H9 (cell line): ENCODE measurements around the gene LCMT2. TPM values are rescaled to one million over a fixed set of nuclear protein-coding genes. Genes with fewer than 3 reads are reported as not detected.

Source experiments
- DNase-seq: peaks from one replicate; pipeline ENCODE4 v3.0.0-alpha.2; 2017
- H2AFZ ChIP-seq: one replicate; pipeline ENCODE4 v1.6.1; 2013; ENCODE audit warnings: mild to moderate bottlenecking, low read length, control low read depth, moderate library complexity
- H2AK5ac ChIP-seq: 2 replicates; pipeline ENCODE4 v1.6.1; 2013; ENCODE audit warnings: low read length, control low read depth, mixed read lengths; ENCODE audit not compliant: insufficient read length
- H2BK120ac ChIP-seq: one replicate; pipeline ENCODE4 v1.6.1; 2013; ENCODE audit warnings: low read depth, mild to moderate bottlenecking, low read length, control low read depth, inconsistent platforms; ENCODE audit not compliant: poor library complexity, severe bottlenecking
- H2BK12ac ChIP-seq: 2 replicates; pipeline ENCODE4 v1.6.1; 2013; ENCODE audit warnings: low read length, control low read depth, mixed read lengths, low read depth; ENCODE audit not compliant: insufficient read length
- H2BK15ac ChIP-seq: 2 replicates; pipeline ENCODE4 v1.6.1; 2013; ENCODE audit warnings: low read depth, low read length, control low read depth
- H2BK20ac ChIP-seq: one replicate; pipeline ENCODE4 v1.6.1; 2013; ENCODE audit warnings: low read depth, mild to moderate bottlenecking, low read length, control low read depth, inconsistent platforms; ENCODE audit not compliant: poor library complexity, severe bottlenecking
- H2BK5ac ChIP-seq: 2 replicates; pipeline ENCODE4 v1.6.1; 2013; ENCODE audit warnings: low read length, control low read depth, mixed read lengths; ENCODE audit not compliant: insufficient read length
- H3K14ac ChIP-seq: 2 replicates; pipeline ENCODE4 v1.6.1; 2013; ENCODE audit warnings: low read length, control low read depth; ENCODE audit not compliant: insufficient read depth
- H3K18ac ChIP-seq: 2 replicates; pipeline ENCODE4 v1.6.1; 2013; ENCODE audit warnings: low read depth, mild to moderate bottlenecking, mixed read lengths, low read length, control low read depth; ENCODE audit not compliant: insufficient read length
- H3K23ac ChIP-seq: 2 replicates; pipeline ENCODE4 v1.6.1; 2013; ENCODE audit warnings: low read length, control low read depth, mixed read lengths, low read depth; ENCODE audit not compliant: insufficient read length
- H3K23me2 ChIP-seq: 2 replicates; pipeline ENCODE4 v1.6.1; 2013; ENCODE audit warnings: low read depth, mild to moderate bottlenecking, mixed read lengths, low read length, control low read depth; ENCODE audit not compliant: insufficient read length, poor library complexity, severe bottlenecking
- H3K27ac ChIP-seq: 2 replicates; pipeline ENCODE4 v1.5.1; 2013; ENCODE audit warnings: low read length, control low read depth, mixed read lengths, low read depth; ENCODE audit not compliant: insufficient read length
- H3K27me3 ChIP-seq: 2 replicates; pipeline ENCODE4 v1.6.1; 2013; ENCODE audit warnings: low read length, control low read depth, inconsistent platforms; ENCODE audit not compliant: insufficient read depth
- H3K4ac ChIP-seq: 2 replicates; pipeline ENCODE4 v1.6.1; 2013; ENCODE audit warnings: low read depth, mild to moderate bottlenecking, control low read depth, inconsistent platforms, low read length, moderate library complexity
- H3K4me1 ChIP-seq: 2 replicates; pipeline ENCODE4 v1.6.1; 2013; ENCODE audit warnings: low read length, control low read depth, inconsistent platforms; ENCODE audit not compliant: insufficient read depth
- H3K4me2 ChIP-seq: 2 replicates; pipeline ENCODE4 v1.6.1; 2013; ENCODE audit warnings: low read length, control low read depth, mixed read lengths; ENCODE audit not compliant: insufficient read length, insufficient read depth
- H3K56ac ChIP-seq: 2 replicates; pipeline ENCODE4 v1.6.1; 2013; ENCODE audit warnings: low read depth, mild to moderate bottlenecking, mixed read lengths, low read length, control low read depth; ENCODE audit not compliant: insufficient read length
- H3K79me1 ChIP-seq: 2 replicates; pipeline ENCODE4 v1.6.1; 2013; ENCODE audit warnings: low read depth, mild to moderate bottlenecking, moderate library complexity, low read length, control low read depth, inconsistent platforms; ENCODE audit not compliant: insufficient read depth, poor library complexity, severe bottlenecking
- H3K79me2 ChIP-seq: 2 replicates; pipeline ENCODE4 v1.6.1; 2013; ENCODE audit warnings: low read length, control low read depth, inconsistent platforms; ENCODE audit not compliant: insufficient read depth
- H3K9ac ChIP-seq: 2 replicates; pipeline ENCODE4 v1.6.1; 2013; ENCODE audit warnings: low read length, control low read depth, mixed read lengths; ENCODE audit not compliant: insufficient read length; ENCODE audit errors: extremely low read depth
- H3K9me3 ChIP-seq: one replicate; pipeline ENCODE4 v1.6.1; 2013; ENCODE audit warnings: low read depth, low read length, inconsistent platforms; ENCODE audit not compliant: control insufficient read depth
- H3T11ph ChIP-seq: one replicate; pipeline ENCODE4 v1.6.1; 2013; ENCODE audit warnings: mild to moderate bottlenecking, low read length, control low read depth, inconsistent platforms
- H4K20me1 ChIP-seq: one replicate; pipeline ENCODE4 v1.6.1; 2013; ENCODE audit not compliant: control insufficient read depth, insufficient read length, insufficient read depth
- H4K5ac ChIP-seq: 2 replicates; pipeline ENCODE4 v1.6.1; 2013; ENCODE audit warnings: low read depth, mild to moderate bottlenecking, mixed read lengths, low read length, control low read depth; ENCODE audit not compliant: insufficient read length
- H4K8ac ChIP-seq: replicated peaks from 2 replicates; pipeline ENCODE4 v1.6.1; 2013; ENCODE audit warnings: low read length, control low read depth, mixed read lengths, low read depth; ENCODE audit not compliant: insufficient read length
- H4K91ac ChIP-seq: 2 replicates; pipeline ENCODE4 v1.6.1; 2013; ENCODE audit warnings: low read depth, mild to moderate bottlenecking, moderate library complexity, mixed read lengths, low read length, control low read depth; ENCODE audit not compliant: insufficient read length
- H3K27ac Mint-ChIP-seq, 3 experiments: 2 replicates in 2 of 3; 3 replicates in 1 of 3; pipeline ENCODE4 v1.8.0; 2020 to 2021; ENCODE audit warnings: mixed read lengths in 3 of 3, mild to moderate bottlenecking in 1 of 3, moderate library complexity in 1 of 3
- H3K27me3 Mint-ChIP-seq: 2 replicates; pipeline ENCODE4 v1.8.0; 2021; ENCODE audit warnings: low read depth, mild to moderate bottlenecking, moderate library complexity, mixed read lengths
- H3K36me3 Mint-ChIP-seq, 3 experiments: 2 replicates in 2 of 3; 3 replicates in 1 of 3; pipeline ENCODE4 v1.8.0; 2020 to 2021; ENCODE audit warnings: low read depth in 3 of 3, mixed read lengths in 3 of 3; ENCODE audit not compliant: insufficient read depth in 1 of 3
- H3K4me1 Mint-ChIP-seq, 2 experiments: 2 replicates each; pipeline ENCODE4 v1.8.0; 2020; ENCODE audit warnings: mixed read lengths in 2 of 2
- H3K4me3 Mint-ChIP-seq, 2 experiments: 2 replicates in 1 of 2; 3 replicates in 1 of 2; pipeline ENCODE4 v1.8.0; 2020 to 2021; ENCODE audit warnings: mild to moderate bottlenecking in 2 of 2, mixed read lengths in 2 of 2, moderate library complexity in 1 of 2
- H3K9me3 Mint-ChIP-seq, 2 experiments: 2 replicates in 1 of 2; 3 replicates in 1 of 2; pipeline ENCODE4 v1.8.0; 2020; ENCODE audit warnings: mild to moderate bottlenecking in 2 of 2, mixed read lengths in 2 of 2, moderate library complexity in 1 of 2
- WGBS: extraction: QIAGEN DNeasy Blood & Tissue Kit; methylation state at CpG from one replicate; pipeline ENCODE4 v1.1.7; 2013; ENCODE audit warnings: missing lambda C conversion rate, low lambda C conversion rate, mixed read lengths; ENCODE audit not compliant: insufficient read length; ENCODE audit errors: extremely low coverage; 5-methylcytosine and 5-hydroxymethylcytosine counted together
- total RNA-seq: library from RNA; stranded (reverse); gene quantifications from 2 replicates; pipeline ENCODE4 v1.2.1, GENCODE V29; 2021
- TF ChIP-seq, protein P1 (sequence below): fragments of 200-600 bp; sonication (generic); conservative IDR thresholded peaks from 3 replicates; pipeline ENCODE4 v1.8.0; 2021; ENCODE audit warnings: antibody characterized with exemption, mild to moderate bottlenecking

Gene LCMT2
- total RNA-seq, 1 experiment from 2014 or later, result 16.5 TPM

DNA sequence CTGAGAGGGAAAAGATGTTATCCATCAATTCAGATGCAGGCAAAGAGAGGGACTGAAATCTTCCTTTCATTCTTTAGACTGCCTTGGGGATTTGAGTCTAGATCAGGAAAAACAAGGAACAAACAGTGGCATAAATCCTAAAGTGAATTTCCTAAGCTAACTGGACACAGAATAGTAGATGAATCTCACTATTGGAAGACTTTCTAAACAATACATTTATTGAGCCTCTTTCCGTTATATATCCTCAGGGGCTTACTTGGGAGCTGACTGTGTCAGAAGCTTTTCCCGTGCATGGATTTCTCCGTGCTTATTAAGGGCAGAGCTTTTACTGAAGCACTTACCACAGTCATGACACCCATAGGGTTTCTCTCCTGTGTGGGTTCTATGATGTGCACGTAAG, 30.4 kb upstream of the LCMT2 start:
- no peak overlapping the region for H2BK12ac ChIP-seq
- no peaks in the 10 kb centered on the region for H3K4me1 Mint-ChIP-seq
- no peak overlapping the region for H3K56ac ChIP-seq
- no peak overlapping the region for H3K23ac ChIP-seq
- H3K23me2 ChIP-seq, result no peaks in the 10 kb centered on the region
- H3K27me3 ChIP-seq, result no peaks in the 10 kb centered on the region
- no peak overlapping the region for H3K27ac Mint-ChIP-seq
- H3K79me1 ChIP-seq, result no peaks in the 10 kb centered on the region
- H2BK15ac ChIP-seq, result no peak overlapping the region
- no peak overlapping the region for H4K91ac ChIP-seq
- no CpG with 5 or more reads among the region's 4 CpGs for WGBS
- no peak overlapping the region for H3K14ac ChIP-seq
- no peak overlapping the region for H3K4ac ChIP-seq
- no peaks in the 10 kb centered on the region for H3K27me3 Mint-ChIP-seq
- no peak overlapping the region for H3K18ac ChIP-seq
- H3K9me3 ChIP-seq, result peaks cover 30% of the 10 kb centered on the region
- no peak overlapping the region for H3T11ph ChIP-seq
- H3K9me3 Mint-ChIP-seq, result peaks cover 33 to 47% of the 10 kb centered on the region in 2 experiments
- no peak overlapping the region for H2AFZ ChIP-seq
- no peaks in the 10 kb centered on the region for H3K4me1 ChIP-seq
- H3K4me3 Mint-ChIP-seq, result no peak overlapping the region
- H3K36me3 Mint-ChIP-seq, result peaks cover 76 to 79% (median 79%) of the 10 kb centered on the region in 3 experiments
- no peak overlapping the region for H2BK120ac ChIP-seq
- no peak overlapping the region for H4K5ac ChIP-seq
- H2BK5ac ChIP-seq, result no peak overlapping the region
- TF ChIP-seq, protein P1, sequence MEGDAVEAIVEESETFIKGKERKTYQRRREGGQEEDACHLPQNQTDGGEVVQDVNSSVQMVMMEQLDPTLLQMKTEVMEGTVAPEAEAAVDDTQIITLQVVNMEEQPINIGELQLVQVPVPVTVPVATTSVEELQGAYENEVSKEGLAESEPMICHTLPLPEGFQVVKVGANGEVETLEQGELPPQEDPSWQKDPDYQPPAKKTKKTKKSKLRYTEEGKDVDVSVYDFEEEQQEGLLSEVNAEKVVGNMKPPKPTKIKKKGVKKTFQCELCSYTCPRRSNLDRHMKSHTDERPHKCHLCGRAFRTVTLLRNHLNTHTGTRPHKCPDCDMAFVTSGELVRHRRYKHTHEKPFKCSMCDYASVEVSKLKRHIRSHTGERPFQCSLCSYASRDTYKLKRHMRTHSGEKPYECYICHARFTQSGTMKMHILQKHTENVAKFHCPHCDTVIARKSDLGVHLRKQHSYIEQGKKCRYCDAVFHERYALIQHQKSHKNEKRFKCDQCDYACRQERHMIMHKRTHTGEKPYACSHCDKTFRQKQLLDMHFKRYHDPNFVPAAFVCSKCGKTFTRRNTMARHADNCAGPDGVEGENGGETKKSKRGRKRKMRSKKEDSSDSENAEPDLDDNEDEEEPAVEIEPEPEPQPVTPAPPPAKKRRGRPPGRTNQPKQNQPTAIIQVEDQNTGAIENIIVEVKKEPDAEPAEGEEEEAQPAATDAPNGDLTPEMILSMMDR, result no peak
- no peak overlapping the region for H2BK20ac ChIP-seq
- no peak overlapping the region for H4K8ac ChIP-seq
- no peaks in the 10 kb centered on the region for H3K79me2 ChIP-seq
- DNase-seq, result no peak
- no peak overlapping the region for H3K9ac ChIP-seq
- H2AK5ac ChIP-seq, result no peak overlapping the region
- no peaks in the 10 kb centered on the region for H4K20me1 ChIP-seq
- no peak overlapping the region for H3K4me2 ChIP-seq
- no peak overlapping the region for H3K27ac ChIP-seq
